ENCODE data around the gene UTF1. TPM values are rescaled to one million over a fixed set of nuclear protein-coding genes. Genes with fewer than 3 reads are reported as not detected.

The UTF1 gene
- total RNA-seq, 2 donors from 2014 or later: 1.5 TPM; not detected in 1

DNA sequence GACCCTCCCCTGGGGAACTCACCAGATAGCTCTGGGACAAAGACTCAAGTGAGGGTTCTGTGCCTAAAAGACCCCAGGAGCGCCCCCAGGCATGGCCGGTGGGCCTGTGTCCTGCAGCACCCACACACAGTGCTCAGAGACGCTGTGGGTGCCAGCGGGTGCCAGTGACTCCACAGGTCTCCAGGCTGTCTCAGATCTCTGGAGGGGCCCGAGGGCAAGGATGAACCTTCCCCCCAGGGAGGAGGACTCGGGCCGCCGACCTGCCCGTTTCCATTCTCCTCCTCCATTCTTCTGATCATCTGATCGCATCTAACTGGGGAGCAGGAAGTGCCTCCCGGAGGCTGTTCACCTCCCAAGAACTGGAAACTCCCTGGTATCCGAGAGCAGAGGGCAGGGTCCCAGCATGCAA is 45.7 kb downstream of the UTF1 start:
- WGBS, 2 experiments (ENCODE audit: insufficient coverage in 1 of 2, insufficient read length in 1 of 2): 56 to 71% methylated on average over 6 to 12 of the region's 12 CpGs
- Histone ChIP-seq H3K4me1 (ENCODE audit: control insufficient read depth, insufficient read depth, low read length) (peaks cover 4% of the 10 kb centered on the region), H3K36me3 (ENCODE audit: control insufficient read depth, insufficient read depth, low read length) (peaks cover 5% of the 10 kb centered on the region), H3K9me3 (ENCODE audit: control insufficient read depth, low read length) (no peaks in the 10 kb centered on the region), H3K4me3 (ENCODE audit: low read length) (no peak overlapping the region), H3K9ac (ENCODE audit: extremely low read depth, low read length, poor library complexity, severe bottlenecking) (no peak overlapping the region), H3K27me3 (ENCODE audit: control insufficient read depth, insufficient read depth, low read length, poor library complexity, severe bottlenecking) (peaks cover 9% of the 10 kb centered on the region), H3K27ac (ENCODE audit: low read depth, low read length) (no peak overlapping the region)
- no peak for DNase-seq
- no peaks in the 10 kb centered on the region for H3K9me3 Mint-ChIP-seq
- no peaks in the 10 kb centered on the region for H3K36me3 Mint-ChIP-seq (ENCODE audit: low read depth)
- TF ChIP-seq, protein P1, sequence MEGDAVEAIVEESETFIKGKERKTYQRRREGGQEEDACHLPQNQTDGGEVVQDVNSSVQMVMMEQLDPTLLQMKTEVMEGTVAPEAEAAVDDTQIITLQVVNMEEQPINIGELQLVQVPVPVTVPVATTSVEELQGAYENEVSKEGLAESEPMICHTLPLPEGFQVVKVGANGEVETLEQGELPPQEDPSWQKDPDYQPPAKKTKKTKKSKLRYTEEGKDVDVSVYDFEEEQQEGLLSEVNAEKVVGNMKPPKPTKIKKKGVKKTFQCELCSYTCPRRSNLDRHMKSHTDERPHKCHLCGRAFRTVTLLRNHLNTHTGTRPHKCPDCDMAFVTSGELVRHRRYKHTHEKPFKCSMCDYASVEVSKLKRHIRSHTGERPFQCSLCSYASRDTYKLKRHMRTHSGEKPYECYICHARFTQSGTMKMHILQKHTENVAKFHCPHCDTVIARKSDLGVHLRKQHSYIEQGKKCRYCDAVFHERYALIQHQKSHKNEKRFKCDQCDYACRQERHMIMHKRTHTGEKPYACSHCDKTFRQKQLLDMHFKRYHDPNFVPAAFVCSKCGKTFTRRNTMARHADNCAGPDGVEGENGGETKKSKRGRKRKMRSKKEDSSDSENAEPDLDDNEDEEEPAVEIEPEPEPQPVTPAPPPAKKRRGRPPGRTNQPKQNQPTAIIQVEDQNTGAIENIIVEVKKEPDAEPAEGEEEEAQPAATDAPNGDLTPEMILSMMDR (conservative IDR thresholded peaks at IDR 0.05): peak; percentile 39
- no peaks in the 10 kb centered on the region for H3K4me1 Mint-ChIP-seq
- peak overlapping the region; percentile 34 for H3K4me3 Mint-ChIP-seq
- peaks cover 6% of the 10 kb centered on the region for H3K27me3 Mint-ChIP-seq (ENCODE audit: insufficient read depth)
- H3K27ac Mint-ChIP-seq: no peak overlapping the region

DNA sequence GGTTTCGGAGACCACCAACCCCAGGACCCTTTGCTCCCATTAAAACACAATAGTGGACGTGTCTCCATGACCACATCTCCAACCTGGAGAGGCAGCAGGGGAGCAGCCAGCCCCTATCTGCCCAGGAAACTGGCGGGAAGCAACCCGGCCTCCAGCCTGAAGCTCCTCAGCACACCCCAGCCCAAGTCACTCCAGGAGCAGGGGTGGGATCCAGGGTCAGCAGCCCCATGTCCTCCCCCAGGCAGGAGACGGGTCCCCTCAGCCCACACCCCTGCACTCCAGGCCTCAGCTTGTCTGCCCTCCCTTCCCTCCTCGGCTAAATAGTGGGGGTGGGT is 46.0 kb downstream of the UTF1 start:
- DNase-seq: no peak
- Mint-ChIP-seq H3K4me1 (no peaks in the 10 kb centered on the region), H3K27ac (no peak overlapping the region), H3K9me3 (no peaks in the 10 kb centered on the region), H3K36me3 (ENCODE audit: low read depth) (no peaks in the 10 kb centered on the region), H3K27me3 (ENCODE audit: insufficient read depth) (peaks cover 6% of the 10 kb centered on the region), H3K4me3 (peak overlapping the region; percentile 34)
- TF ChIP-seq, protein P1 (conservative IDR thresholded peaks at IDR 0.05): no peak
- Histone ChIP-seq H3K27ac (ENCODE audit: low read depth, low read length) (no peak overlapping the region), H3K36me3 (ENCODE audit: control insufficient read depth, insufficient read depth, low read length) (peaks cover 5% of the 10 kb centered on the region), H3K4me3 (ENCODE audit: low read length) (peak overlapping the region; percentile 29), H3K27me3 (ENCODE audit: control insufficient read depth, insufficient read depth, low read length, poor library complexity, severe bottlenecking) (peaks cover 9% of the 10 kb centered on the region), H3K4me1 (ENCODE audit: control insufficient read depth, insufficient read depth, low read length) (peaks cover 4% of the 10 kb centered on the region), H3K9me3 (ENCODE audit: control insufficient read depth, low read length) (no peaks in the 10 kb centered on the region), H3K9ac (ENCODE audit: extremely low read depth, low read length, poor library complexity, severe bottlenecking) (no peak overlapping the region)
- 58 to 76% methylated on average over 2 to 6 of the region's 6 CpGs for WGBS, 2 experiments (ENCODE audit: insufficient coverage in 1 of 2, insufficient read length in 1 of 2)

DNA sequence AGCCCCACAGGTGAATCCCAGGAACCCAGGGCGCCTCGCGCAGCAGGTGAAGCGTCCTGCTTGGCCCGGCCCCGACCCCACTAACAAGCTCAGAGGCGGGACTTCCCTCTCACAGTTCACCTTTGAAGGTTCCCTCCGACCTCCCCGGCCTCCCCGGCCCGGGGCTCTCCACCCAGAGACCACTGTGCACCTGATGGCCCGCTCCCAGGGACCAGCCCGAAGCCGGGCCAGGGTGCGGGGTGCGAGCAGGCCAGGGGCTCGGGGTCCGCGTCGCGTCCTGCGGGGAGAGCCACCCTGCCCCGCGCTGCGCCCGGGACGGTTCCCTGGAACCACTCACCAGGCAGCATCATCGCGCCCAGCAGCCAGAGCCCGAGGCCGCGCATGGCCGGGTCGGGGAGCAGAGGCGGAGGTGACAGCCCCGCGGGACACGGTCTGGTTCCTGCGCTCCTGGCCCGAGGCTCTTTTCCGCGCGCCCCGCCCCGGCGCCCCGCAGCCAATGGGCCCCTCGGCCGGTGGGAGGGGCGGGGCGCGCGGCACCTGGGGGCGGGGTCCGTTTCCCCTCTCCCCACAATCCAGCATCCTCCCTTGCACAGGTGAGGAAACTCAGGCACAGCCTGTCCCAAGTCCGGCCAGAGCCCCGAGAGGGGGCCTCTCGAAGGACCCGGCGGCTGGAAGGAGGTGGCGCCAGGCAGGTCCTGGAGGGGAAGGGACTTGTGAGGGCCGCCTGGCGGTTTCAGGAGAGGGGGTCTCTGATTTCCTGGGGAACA is 46.6 kb downstream of the UTF1 start, which contains the start of gene ADAM8:
TSS of gene ADAM8 (minus strand) at position 434 of the 767 bp plus-strand sequence. CDS start at position 383, 51 bp downstream.
- 12 to 15% methylated on average over 25 to 61 of the region's 63 CpGs for WGBS, 2 experiments (ENCODE audit: insufficient coverage in 1 of 2, insufficient read length in 1 of 2)
- peak within 1 kb of the TSS; percentile 29 for H3K4me3 ChIP-seq (ENCODE audit: low read length)
- no peak within 1 kb of the TSS for H3K27ac Mint-ChIP-seq
- no peaks in the 10 kb centered on the region for H3K36me3 Mint-ChIP-seq (ENCODE audit: low read depth)
- no peaks in the 10 kb centered on the region for H3K9me3 Mint-ChIP-seq
- peaks cover 4% of the 10 kb centered on the region for H3K4me1 ChIP-seq (ENCODE audit: control insufficient read depth, insufficient read depth, low read length)
- no peaks in the 10 kb centered on the region for H3K4me1 Mint-ChIP-seq
- no peak within 1 kb of the TSS for H3K9ac ChIP-seq (ENCODE audit: extremely low read depth, low read length, poor library complexity, severe bottlenecking)
- DNase-seq: peak; percentile 93
- H3K27me3 Mint-ChIP-seq (ENCODE audit: insufficient read depth): peaks cover 6% of the 10 kb centered on the region
- TF ChIP-seq, protein P1 (conservative IDR thresholded peaks at IDR 0.05): peak; percentile 19
- no peak within 1 kb of the TSS for H3K27ac ChIP-seq (ENCODE audit: low read depth, low read length)
- no peaks in the 10 kb centered on the region for H3K9me3 ChIP-seq (ENCODE audit: control insufficient read depth, low read length)
- peaks cover 5% of the 10 kb centered on the region for H3K36me3 ChIP-seq (ENCODE audit: control insufficient read depth, insufficient read depth, low read length)
- H3K4me3 Mint-ChIP-seq: peak within 1 kb of the TSS; percentile 34
- peaks cover 9% of the 10 kb centered on the region for H3K27me3 ChIP-seq (ENCODE audit: control insufficient read depth, insufficient read depth, low read length, poor library complexity, severe bottlenecking)
